ENCODE results near the gene CBLN3.

CBLN3 gene

DNA sequence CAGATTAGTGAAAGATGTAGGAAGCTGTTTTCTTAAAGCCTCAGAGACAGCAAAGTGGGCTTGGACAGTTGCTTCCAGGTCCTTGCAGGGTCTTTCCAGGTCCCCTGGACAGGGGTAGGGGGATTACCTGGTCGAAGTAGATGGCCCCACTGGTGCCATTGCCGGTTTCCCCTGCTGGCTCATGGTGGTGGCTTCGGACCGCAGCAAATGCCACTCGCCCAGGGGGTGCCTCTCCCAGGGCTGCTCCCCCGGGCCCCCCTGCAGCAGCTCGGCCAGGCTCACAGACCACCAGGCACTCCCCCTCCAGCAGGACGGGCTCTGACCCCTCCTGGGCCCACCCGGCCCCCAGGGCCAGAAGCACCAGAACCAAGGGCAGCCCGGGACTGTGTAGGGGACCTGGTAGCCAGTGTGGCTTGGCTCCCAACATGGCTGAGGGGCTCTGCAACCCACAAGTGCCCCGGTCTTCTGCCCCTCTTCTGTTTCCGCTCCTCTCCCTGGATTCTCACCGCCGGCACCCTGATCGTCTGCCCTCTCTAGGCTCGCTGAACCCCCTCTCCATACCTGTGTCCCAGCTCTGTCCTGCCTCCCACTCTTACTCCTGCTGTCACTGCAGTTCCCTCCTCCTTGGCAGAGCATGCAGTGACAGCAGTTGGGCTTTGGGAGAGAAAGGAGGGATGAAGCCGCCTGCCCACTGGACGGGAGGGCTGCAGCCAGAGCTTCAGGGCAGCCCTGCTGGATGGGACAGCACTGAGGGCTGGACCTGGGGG, 657 bp downstream of the CBLN3 start:
- H3K27ac ChIP-seq, result peak overlapping the region; percentile 99

GRCh38 chr14:24427537-24428508, 1.6 kb downstream of the CBLN3 start:
- no peaks in the 10 kb centered on the region for H3K27me3 ChIP-seq

More for the DNA sequence above, 657 bp downstream of the CBLN3 start:
- no peak for TF ChIP-seq CTCF (IDR thresholded peaks at IDR 0.05)
- peaks cover 49 to 51% of the 10 kb centered on the region in 2 experiments for H3K4me1 ChIP-seq (ENCODE audit: control insufficient read depth in 1 of 2, insufficient read depth in 1 of 2, low read depth in 1 of 2, low read length in 1 of 2)
- no peaks in the 10 kb centered on the region for H3K9me3 ChIP-seq
- H3K27me3 ChIP-seq, result no peaks in the 10 kb centered on the region
- H3K36me3 ChIP-seq, result peaks cover 25% of the 10 kb centered on the region
- peak overlapping the region; percentile 84 to 98 for H3K4me3 ChIP-seq (ENCODE audit: low read depth in 1 of 2, low read length in 1 of 2)

GRCh38 chr14:24426912-24427536, 2.4 kb downstream of the CBLN3 start:
- H3K27me3 ChIP-seq, result no peaks in the 10 kb centered on the region
- H3K36me3 ChIP-seq, result peaks cover 7% of the 10 kb centered on the region
- peaks cover 48% of the 10 kb centered on the region in 2 experiments for H3K4me1 ChIP-seq (ENCODE audit: control insufficient read depth in 1 of 2, insufficient read depth in 1 of 2, low read depth in 1 of 2, low read length in 1 of 2)
- H3K9me3 ChIP-seq, result no peaks in the 10 kb centered on the region
- no peak overlapping the region for H3K27ac ChIP-seq
- H3K4me3 ChIP-seq (ENCODE audit: low read depth in 1 of 2, low read length in 1 of 2), result no peak overlapping the region
- no peak for TF ChIP-seq CTCF (IDR thresholded peaks at IDR 0.05)

More at GRCh38 chr14:24427537-24428508, 1.6 kb downstream of the CBLN3 start:
- no peak for TF ChIP-seq CTCF (IDR thresholded peaks at IDR 0.05)
- no peak overlapping the region for H3K4me3 ChIP-seq (ENCODE audit: low read depth in 1 of 2, low read length in 1 of 2)
- H3K9me3 ChIP-seq, result no peaks in the 10 kb centered on the region
- H3K36me3 ChIP-seq, result peaks cover 15% of the 10 kb centered on the region
- no peak overlapping the region for H3K27ac ChIP-seq
- H3K4me1 ChIP-seq (ENCODE audit: control insufficient read depth in 1 of 2, insufficient read depth in 1 of 2, low read depth in 1 of 2, low read length in 1 of 2), result peaks cover 50 to 51% of the 10 kb centered on the region in 2 experiments

DNA sequence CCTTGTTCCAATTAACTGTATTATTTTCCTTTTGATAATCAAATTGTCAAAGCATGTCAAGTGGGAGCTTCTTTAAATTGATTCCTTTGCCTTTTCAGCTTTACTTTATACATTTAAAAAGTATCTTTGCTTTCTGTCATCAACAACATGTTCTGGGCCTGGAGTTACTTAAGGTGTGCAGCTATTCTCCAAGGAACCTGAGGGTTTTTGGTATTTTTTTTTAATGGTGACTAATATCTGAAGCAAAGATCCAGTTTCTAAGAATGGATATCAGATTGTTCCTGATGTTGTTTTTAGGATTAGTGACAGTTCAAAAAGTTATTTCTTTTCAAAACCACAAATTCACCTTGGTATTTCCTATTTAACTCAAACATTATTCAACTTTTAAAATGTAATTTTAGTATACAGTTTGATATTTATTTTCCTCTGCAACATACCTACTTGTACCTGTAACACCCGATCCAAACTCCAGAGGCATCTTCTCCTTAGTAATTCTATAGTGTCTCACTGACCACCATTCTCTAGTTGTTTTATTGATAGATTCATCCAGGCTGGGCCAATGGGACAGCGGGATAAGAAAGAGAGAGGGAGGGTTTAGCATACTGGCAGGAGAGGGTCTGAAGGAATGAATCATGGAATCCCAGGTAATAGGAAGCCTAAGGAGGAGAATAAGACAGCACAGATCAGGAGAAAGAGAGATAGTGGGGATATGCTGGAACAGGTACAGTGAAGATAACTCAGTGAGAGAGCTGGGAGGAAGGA, 3.1 kb downstream of the CBLN3 start:
- TF ChIP-seq CTCF (IDR thresholded peaks at IDR 0.05), result no peak

GRCh38 chr14:24425704-24426103, 3.8 kb downstream of the CBLN3 start:
- Histone ChIP-seq H3K36me3 (no peaks in the 10 kb centered on the region), H3K4me3 (ENCODE audit: low read depth in 1 of 2, low read length in 1 of 2) (no peak overlapping the region), H3K27ac (no peak overlapping the region), H3K27me3 (no peaks in the 10 kb centered on the region), H3K4me1 (ENCODE audit: control insufficient read depth in 1 of 2, insufficient read depth in 1 of 2, low read depth in 1 of 2, low read length in 1 of 2) (peaks cover 34 to 35% of the 10 kb centered on the region in 2 experiments), H3K9me3 (no peaks in the 10 kb centered on the region)
- no peak for TF ChIP-seq CTCF (IDR thresholded peaks at IDR 0.05)

More for the DNA sequence above, 3.1 kb downstream of the CBLN3 start:
- Histone ChIP-seq H3K27me3 (no peaks in the 10 kb centered on the region), H3K4me3 (ENCODE audit: low read depth in 1 of 2, low read length in 1 of 2) (no peak overlapping the region), H3K27ac (no peak overlapping the region), H3K36me3 (peaks cover 2% of the 10 kb centered on the region), H3K4me1 (ENCODE audit: control insufficient read depth in 1 of 2, insufficient read depth in 1 of 2, low read depth in 1 of 2, low read length in 1 of 2) (peaks cover 41% of the 10 kb centered on the region in 2 experiments), H3K9me3 (no peaks in the 10 kb centered on the region)
